B cell (primary cell): ENCODE results near the gene PEPD. TPM values are rescaled to one million over a fixed set of nuclear protein-coding genes. Genes with fewer than 3 reads are reported as not detected.

Source experiments
- ATAC-seq: fragments of 200-7000 bp; cut with Tn5 transposase; one replicate; pipeline ENCODE4 v1.10.0; 2021; ENCODE audit warnings: low read depth, mild to moderate bottlenecking, moderate number of reproducible peaks, moderate library complexity
- CTCF ChIA-PET: fragments of 350-600 bp; sonication (Branson Sonifier 250); formaldehyde crosslinking; loops from one replicate; lab custom pipeline; 2021; ENCODE audit warnings: antibody characterized with exemption, inconsistent platforms; lab: Charles Lee
- POLR2A ChIA-PET: fragments of 350-600 bp; sonication (Branson Sonifier 250); formaldehyde crosslinking; loops from one replicate; lab custom pipeline; 2021; ENCODE audit warnings: antibody characterized with exemption; lab: Charles Lee
- DNase-seq: peaks from one replicate; pipeline ENCODE4 v3.0.0; 2013
- H2AFZ ChIP-seq: 2 replicates; pipeline ENCODE4 v1.6.1; 2012; ENCODE audit warnings: mild to moderate bottlenecking, low read depth, low read length; ENCODE audit not compliant: insufficient read depth, poor library complexity, severe bottlenecking
- H3K27ac ChIP-seq, 2 donors: 1 replicate in 1 of 2; 2 replicates in 1 of 2; pipeline ENCODE4 v1.5.1; 2012 to 2013; ENCODE audit warnings: low read length in 2 of 2, mild to moderate bottlenecking in 2 of 2, moderate library complexity in 1 of 2
- H3K27me3 ChIP-seq, 4 experiments: fragments of 200-600 bp in 1 of 4; sonication (generic) in 1 of 4; replicated peaks in 1 of 4; 1 replicate in 2 of 4; 2 replicates in 2 of 4; pipeline versions ENCODE4 v1.6.1 to v1.7.0; 2013 to 2016; ENCODE audit warnings: low read length in 3 of 4, mild to moderate bottlenecking in 2 of 4, mixed read lengths in 1 of 4, moderate library complexity in 1 of 4; ENCODE audit not compliant: insufficient read depth in 4 of 4, control insufficient read depth in 3 of 4; ENCODE audit errors: control extremely low read depth in 1 of 4
- H3K36me3 ChIP-seq, 2 experiments: replicated peaks in 1 of 2; 1 replicate in 1 of 2; 2 replicates in 1 of 2; pipeline versions ENCODE4 v1.6.1 to v1.7.1; 2013; ENCODE audit warnings: low read length in 1 of 2; ENCODE audit not compliant: insufficient read depth in 2 of 2, control insufficient read depth in 1 of 2; ENCODE audit errors: control extremely low read depth in 1 of 2, extremely low read depth in 1 of 2
- H3K4me1 ChIP-seq, 2 donors: fragments of 200-600 bp in 1 of 2; sonication (generic) in 1 of 2; 1 replicate in 1 of 2; 2 replicates in 1 of 2; pipeline versions ENCODE4 v1.5.1 to v1.6.1; 2013 to 2017; ENCODE audit warnings: low read length in 2 of 2; ENCODE audit not compliant: control insufficient read depth in 2 of 2, insufficient read depth in 2 of 2
- H3K4me2 ChIP-seq: replicated peaks from 2 replicates; pipeline ENCODE3; 2012; ENCODE audit warnings: mild to moderate bottlenecking, low read depth, low read length; ENCODE audit not compliant: poor library complexity, severe bottlenecking
- H3K4me3 ChIP-seq, 5 experiments: fragments of 200-600 bp in 1 of 5; sonication (generic) in 1 of 5; 1 replicate in 3 of 5; 2 replicates in 2 of 5; pipeline versions ENCODE4 v1.5.1 to v1.7.0; 2011 to 2016; ENCODE audit warnings: low read length in 4 of 5, mild to moderate bottlenecking in 4 of 5, low read depth in 2 of 5, control low read depth in 1 of 5, moderate library complexity in 1 of 5; ENCODE audit not compliant: insufficient read depth in 1 of 5; ENCODE audit errors: control extremely low read depth in 1 of 5, extremely low read depth in 1 of 5
- H3K79me2 ChIP-seq: fragments of 200-600 bp; sonication (generic); one replicate; pipeline ENCODE4 v1.6.0; 2016; ENCODE audit warnings: low read length; ENCODE audit not compliant: control insufficient read depth, insufficient read depth
- H3K9ac ChIP-seq: fragments of 200-600 bp; sonication (generic); 2 replicates; pipeline ENCODE4 v1.6.1; 2017; ENCODE audit warnings: mild to moderate bottlenecking, low read length, moderate library complexity
- H3K9me3 ChIP-seq, 3 donors: one replicate each; pipeline versions ENCODE4 v1.6.1 to v1.7.1; 2013; ENCODE audit warnings: low read length in 2 of 3; ENCODE audit not compliant: control insufficient read depth in 2 of 3, insufficient read depth in 1 of 3; ENCODE audit errors: control extremely low read depth in 1 of 3
- H4K20me1 ChIP-seq: 2 replicates; pipeline ENCODE4 v1.6.0; 2012; ENCODE audit warnings: mild to moderate bottlenecking, low read length; ENCODE audit not compliant: insufficient read depth, control insufficient read depth, poor library complexity, severe bottlenecking
- H3K27ac Mint-ChIP-seq: one replicate; pipeline ENCODE4 v1.8.0; 2021; ENCODE audit warnings: mixed read lengths
- H3K27me3 Mint-ChIP-seq: one replicate; pipeline ENCODE4 v1.8.0; 2021; ENCODE audit warnings: mixed read lengths
- H3K4me1 Mint-ChIP-seq: one replicate; pipeline ENCODE4 v1.8.0; 2021; ENCODE audit warnings: mixed read lengths
- H3K4me3 Mint-ChIP-seq: one replicate; pipeline ENCODE4 v1.8.0; 2021; ENCODE audit warnings: mixed read lengths
- H3K9me3 Mint-ChIP-seq: one replicate; pipeline ENCODE4 v1.8.0; 2022; ENCODE audit warnings: mixed read lengths; ENCODE audit not compliant: insufficient read depth
- CTCF ChIP-seq: fragments of 200-600 bp; IDR thresholded peaks from one replicate; pipeline ENCODE4 v1.8.0; 2022; ENCODE audit warnings: antibody characterized with exemption, mild to moderate bottlenecking
- EZH2 ChIP-seq: IDR thresholded peaks from 2 replicates; pipeline ENCODE4 v1.6.1; 2012; ENCODE audit warnings: borderline replicate concordance, low read depth, mild to moderate bottlenecking, moderate library complexity, low read length; ENCODE audit not compliant: insufficient read depth, poor library complexity, severe bottlenecking
- WGBS: methylation state at CpG from one replicate; pipeline ENCODE4 v1.1.5; 2013; ENCODE audit warnings: missing lambda C conversion rate; ENCODE audit not compliant: insufficient coverage; 5-methylcytosine and 5-hydroxymethylcytosine counted together
- intact Hi-C: fragments of 100-400 bp; cut with micrococcal nuclease; formaldehyde crosslinking; loops from one replicate; pipeline ENCODE4 v1.10.0; 2022
- polyA plus RNA-seq: library from polyadenylated mRNA; depleted of rRNA; stranded (reverse); fragments of >200 nt; gene quantifications from 2 replicates; pipeline ENCODE4 v1.2.3, GENCODE V29; 2012
- total RNA-seq, 2 donors: library from RNA; stranded (reverse); fragments of 120-200 nt in 1 of 2; gene quantifications; 1 replicate in 1 of 2; 2 replicates in 1 of 2; pipeline versions ENCODE4 v1.2.3 to v1.2.4, GENCODE V29; 2013 to 2022

PEPD gene
- total and polyA plus RNA-seq, 2 donors (not counting 1 experiment from before 2014, with no cell fraction given) = 36.4 to 42.7 TPM

- Histone ChIP-seq H3K27ac (no peak overlapping the region), H3K9ac (no peak overlapping the region), H2AFZ (no peak overlapping the region), H3K27me3 (no peaks in the 10 kb centered on the region), H3K9me3 (no peaks in the 10 kb centered on the region), H4K20me1 (peaks cover 9% of the 10 kb centered on the region), H3K4me2 (no peak overlapping the region), H3K36me3 (no peaks in the 10 kb centered on the region), H3K79me2 (peaks cover 17% of the 10 kb centered on the region), H3K4me1 (peaks cover 11 to 20% of the 10 kb centered on the region in 2 donors), H3K4me3 (no peak overlapping the region)
- TF ChIP-seq EZH2 (no peak), CTCF (no peak)
- ChIA-PET POLR2A (no interaction called here), CTCF (no interaction called here)
- ATAC-seq (no peak), DNase-seq (no peak)
- 88% methylated on average over 9 of the region's 9 CpGs for WGBS
- H3K27ac Mint-ChIP-seq = no peak overlapping the region
- H3K9me3 Mint-ChIP-seq = no peaks in the 10 kb centered on the region
- H3K27me3 Mint-ChIP-seq = no peaks in the 10 kb centered on the region
- H3K4me1 Mint-ChIP-seq = peaks cover 18% of the 10 kb centered on the region
- intact Hi-C loops = no loop called here
- no peak overlapping the region for H3K4me3 Mint-ChIP-seq
These were observed 3.7 kb downstream of the PEPD start for GRCh38 chr19:33517922-33518321.

- H3K27ac Mint-ChIP-seq = no peak overlapping the region
- ATAC-seq (no peak), DNase-seq (no peak)
- Histone ChIP-seq H3K36me3 (no peaks in the 10 kb centered on the region), H3K79me2 (peaks cover 12% of the 10 kb centered on the region), H3K9me3 (no peaks in the 10 kb centered on the region), H2AFZ (no peak overlapping the region), H4K20me1 (peaks cover 9% of the 10 kb centered on the region), H3K4me3 (no peak overlapping the region), H3K4me2 (no peak overlapping the region), H3K9ac (no peak overlapping the region), H3K27ac (no peak overlapping the region), H3K4me1 (peaks cover 4 to 6% of the 10 kb centered on the region in 2 donors), H3K27me3 (no peaks in the 10 kb centered on the region)
- no peaks in the 10 kb centered on the region for H3K9me3 Mint-ChIP-seq
- no peaks in the 10 kb centered on the region for H3K27me3 Mint-ChIP-seq
- POLR2A ChIA-PET = no interaction called here
- TF ChIP-seq CTCF = no peak
- TF ChIP-seq EZH2 = no peak
- intact Hi-C loops = no loop called here
- H3K4me3 Mint-ChIP-seq = no peak overlapping the region
- WGBS = 81% methylated on average over 4 of the region's 4 CpGs
- CTCF ChIA-PET = no interaction called here
- H3K4me1 Mint-ChIP-seq = peaks cover 7% of the 10 kb centered on the region
These were observed 5.7 kb downstream of the PEPD start for GRCh38 chr19:33515921-33516320.
